DMS53 treated with DMSO at 0.1 percent for 48 hours (cell line): ENCODE data around the gene WWOX.

ENCODE experiments used
- DNase-seq: peaks from one replicate; lab custom pipeline; 2025; ENCODE audit not compliant: unreplicated experiment; lab: John Stamatoyannopoulos, UW

Gene WWOX

GRCh38 chr16:78816499-78817195 is 717.2 kb downstream of the WWOX start:
- DNase-seq, result no peak

- no peak for DNase-seq
Observed at GRCh38 chr16:78817200-78817739, 717.8 kb downstream of the WWOX start.

- no peak for DNase-seq
Observed at GRCh38 chr16:78821335-78821734, 721.9 kb downstream of the WWOX start.

GRCh38 chr16:78822509-78822908 is 723.1 kb downstream of the WWOX start:
- no peak for DNase-seq

- DNase-seq, result no peak
Observed at GRCh38 chr16:78823027-78823426, 723.6 kb downstream of the WWOX start.

GRCh38 chr16:78829280-78829679 is 729.8 kb downstream of the WWOX start:
- no peak for DNase-seq

- DNase-seq, result no peak
Observed at GRCh38 chr16:78830599-78830998, 731.1 kb downstream of the WWOX start.

GRCh38 chr16:78832100-78832499 is 732.6 kb downstream of the WWOX start:
- DNase-seq, result no peak

- DNase-seq, result no peak
Observed at GRCh38 chr16:78836802-78837491, 737.5 kb downstream of the WWOX start.

GRCh38 chr16:78837706-78838105 is 738.3 kb downstream of the WWOX start:
- no peak for DNase-seq

- DNase-seq, result no peak
Observed at GRCh38 chr16:78838276-78838675, 738.8 kb downstream of the WWOX start.

GRCh38 chr16:78842950-78843349 is 743.5 kb downstream of the WWOX start:
- no peak for DNase-seq

- DNase-seq, result no peak
Observed at GRCh38 chr16:78843978-78844377, 744.5 kb downstream of the WWOX start.

- DNase-seq, result no peak
Observed at GRCh38 chr16:78844682-78845081, 745.2 kb downstream of the WWOX start.

- no peak for DNase-seq
Observed at GRCh38 chr16:78851266-78851665, 751.8 kb downstream of the WWOX start.

GRCh38 chr16:78852081-78852635 is 752.7 kb downstream of the WWOX start:
- DNase-seq, result no peak

GRCh38 chr16:78862022-78862421 is 762.6 kb downstream of the WWOX start:
- no peak for DNase-seq

- no peak for DNase-seq
Observed at GRCh38 chr16:78866521-78866920, 767.1 kb downstream of the WWOX start.

- DNase-seq, result no peak
Observed at GRCh38 chr16:78869492-78869891, 770.0 kb downstream of the WWOX start.

- no peak for DNase-seq
Observed at GRCh38 chr16:78871241-78871640, 771.8 kb downstream of the WWOX start.

GRCh38 chr16:78876671-78877070 is 777.2 kb downstream of the WWOX start:
- DNase-seq, result no peak

GRCh38 chr16:78877114-78877655 is 777.7 kb downstream of the WWOX start:
- no peak for DNase-seq
